Fibroblast of pulmonary artery (primary cell): Measurements from ENCODE around the gene PDRG1.
"Not testable (repeated sequence)": the region's sequence is repeated elsewhere in the genome, so short reads cannot be mapped to it uniquely, and the experiment has no call there.

Experiments
- DNase-seq: peaks from one replicate; pipeline ENCODE4 v3.0.0-alpha.2; 2010; ENCODE audit warnings: low read depth
- H3K4me3 ChIP-seq: replicated peaks from 2 replicates; pipeline ENCODE4 v1.5.1; 2011; ENCODE audit warnings: low read depth, mild to moderate bottlenecking, control low read depth, low read length, moderate library complexity
- CTCF ChIP-seq: IDR thresholded peaks from 2 replicates; pipeline ENCODE4 v1.5.1; 2011; ENCODE audit warnings: mild to moderate bottlenecking, control low read depth, low read length, inconsistent platforms; ENCODE audit errors: missing control alignments

PDRG1 gene

GRCh38 chr20:31922588-31922987 lies 29.3 kb downstream of the PDRG1 start:
- no peak overlapping the region for H3K4me3 ChIP-seq
- DNase-seq: no peak
- TF ChIP-seq CTCF: no peak

- DNase-seq: no peak
- H3K4me3 ChIP-seq: no peak overlapping the region
- TF ChIP-seq CTCF: no peak
Observed at GRCh38 chr20:31922181-31922580, 29.7 kb downstream of the PDRG1 start.

GRCh38 chr20:31921480-31921879 lies 30.4 kb downstream of the PDRG1 start:
- not testable (repeated sequence) for DNase-seq

GRCh38 chr20:31920275-31920855 lies 31.5 kb downstream of the PDRG1 start:
- H3K4me3 ChIP-seq: no peak overlapping the region
- no peak for TF ChIP-seq CTCF
- no peak for DNase-seq

More at GRCh38 chr20:31921480-31921879, 30.4 kb downstream of the PDRG1 start:
- not testable (repeated sequence) for H3K4me3 ChIP-seq

GRCh38 chr20:31919410-31920155 lies 32.3 kb downstream of the PDRG1 start:
- H3K4me3 ChIP-seq: no peak overlapping the region
- no peak for DNase-seq
- no peak for TF ChIP-seq CTCF

GRCh38 chr20:31918466-31919105 lies 33.3 kb downstream of the PDRG1 start:
- H3K4me3 ChIP-seq: no peak overlapping the region
- TF ChIP-seq CTCF: no peak
- no peak for DNase-seq

- H3K4me3 ChIP-seq, DNase-seq: not testable (repeated sequence)
Observed at GRCh38 chr20:31917962-31918412, 33.9 kb downstream of the PDRG1 start.

GRCh38 chr20:31916708-31917107 lies 35.1 kb downstream of the PDRG1 start:
- no peak for TF ChIP-seq CTCF
- no peak for DNase-seq
- no peak overlapping the region for H3K4me3 ChIP-seq
